SK-N-DZ (cell line): ENCODE measurements around the gene SH3PXD2B.

Experiments
- DNase-seq: peaks from one replicate; pipeline ENCODE4 v3.0.0-alpha.2; 2015; ENCODE audit warnings: low spot score

The SH3PXD2B gene

GRCh38 chr5:172453206-172453985 is 929 bp downstream of the SH3PXD2B start:
- DNase-seq = peak; percentile 84

- no peak for DNase-seq
These were observed 1.7 kb downstream of the SH3PXD2B start for GRCh38 chr5:172452398-172453205.

GRCh38 chr5:172451771-172452197 is 2.5 kb downstream of the SH3PXD2B start:
- no peak for DNase-seq

GRCh38 chr5:172450861-172451695 is 3.2 kb downstream of the SH3PXD2B start:
- DNase-seq = no peak

GRCh38 chr5:172450453-172450852 is 3.9 kb downstream of the SH3PXD2B start:
- DNase-seq = no peak

- DNase-seq = no peak
These were observed 5.3 kb downstream of the SH3PXD2B start for GRCh38 chr5:172448999-172449398.

- no peak for DNase-seq
These were observed 6.5 kb downstream of the SH3PXD2B start for GRCh38 chr5:172447646-172448365.

- no peak for DNase-seq
These were observed 7.8 kb downstream of the SH3PXD2B start for GRCh38 chr5:172446336-172447051.

- DNase-seq = no peak
These were observed 8.5 kb downstream of the SH3PXD2B start for GRCh38 chr5:172445866-172446265.

- no peak for DNase-seq
These were observed 9.5 kb downstream of the SH3PXD2B start for GRCh38 chr5:172444626-172445365.

- no peak for DNase-seq
These were observed 10.2 kb downstream of the SH3PXD2B start for GRCh38 chr5:172444110-172444510.

GRCh38 chr5:172443441-172444109 is 10.8 kb downstream of the SH3PXD2B start:
- no peak for DNase-seq

- no peak for DNase-seq
These were observed 11.7 kb downstream of the SH3PXD2B start for GRCh38 chr5:172442592-172442991.

- DNase-seq = no peak
These were observed 13.0 kb downstream of the SH3PXD2B start for GRCh38 chr5:172441262-172441751.

- DNase-seq = no peak
These were observed 13.8 kb downstream of the SH3PXD2B start for GRCh38 chr5:172440486-172440885.

- DNase-seq = no peak
These were observed 14.4 kb downstream of the SH3PXD2B start for GRCh38 chr5:172439785-172440477.

- no peak for DNase-seq
These were observed 16.0 kb downstream of the SH3PXD2B start for GRCh38 chr5:172438319-172438668.
